ENCODE data around the gene GPHN.

DNA sequence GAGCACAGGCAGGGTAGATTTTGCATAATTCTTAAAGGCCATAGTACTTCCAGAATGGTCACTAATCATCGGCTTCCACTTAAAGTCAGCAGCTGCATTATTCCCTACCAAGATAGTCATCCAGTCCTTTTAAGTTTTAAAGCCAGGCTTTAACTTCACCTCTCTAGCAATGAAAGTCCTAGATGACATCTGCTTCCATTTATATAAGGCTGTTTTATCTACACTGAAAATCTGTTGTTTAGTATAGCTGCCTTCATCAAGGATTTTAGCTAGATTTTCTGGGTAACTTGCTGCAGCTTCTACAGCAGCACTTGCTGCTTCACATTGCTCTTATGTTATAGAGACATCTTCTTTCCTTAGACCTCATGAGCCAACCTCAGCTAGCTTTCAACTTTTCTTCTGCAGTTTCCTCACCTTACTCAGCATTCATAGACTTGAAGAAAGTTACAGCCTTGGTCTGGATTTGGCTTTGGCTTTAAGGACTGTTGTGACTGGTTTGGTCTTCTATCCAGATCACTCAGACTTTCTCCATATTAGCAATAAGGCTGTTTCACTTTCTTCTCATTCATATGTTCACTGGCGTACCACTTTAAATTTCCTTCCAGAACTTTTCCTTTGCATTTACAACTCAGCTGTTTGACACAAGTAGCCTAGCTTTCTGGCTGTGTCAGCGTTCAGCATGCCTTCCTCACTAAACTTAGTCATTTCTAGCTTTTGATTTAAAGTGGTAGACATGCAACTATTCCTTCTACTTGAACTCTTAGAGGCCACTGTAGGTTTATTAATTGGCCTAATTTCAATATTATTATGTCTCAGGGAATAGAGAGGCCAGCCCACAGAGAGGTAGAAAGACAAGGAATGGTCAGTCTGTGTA is 471.4 kb downstream of the GPHN start:
- TF ChIP-seq, protein P1, sequence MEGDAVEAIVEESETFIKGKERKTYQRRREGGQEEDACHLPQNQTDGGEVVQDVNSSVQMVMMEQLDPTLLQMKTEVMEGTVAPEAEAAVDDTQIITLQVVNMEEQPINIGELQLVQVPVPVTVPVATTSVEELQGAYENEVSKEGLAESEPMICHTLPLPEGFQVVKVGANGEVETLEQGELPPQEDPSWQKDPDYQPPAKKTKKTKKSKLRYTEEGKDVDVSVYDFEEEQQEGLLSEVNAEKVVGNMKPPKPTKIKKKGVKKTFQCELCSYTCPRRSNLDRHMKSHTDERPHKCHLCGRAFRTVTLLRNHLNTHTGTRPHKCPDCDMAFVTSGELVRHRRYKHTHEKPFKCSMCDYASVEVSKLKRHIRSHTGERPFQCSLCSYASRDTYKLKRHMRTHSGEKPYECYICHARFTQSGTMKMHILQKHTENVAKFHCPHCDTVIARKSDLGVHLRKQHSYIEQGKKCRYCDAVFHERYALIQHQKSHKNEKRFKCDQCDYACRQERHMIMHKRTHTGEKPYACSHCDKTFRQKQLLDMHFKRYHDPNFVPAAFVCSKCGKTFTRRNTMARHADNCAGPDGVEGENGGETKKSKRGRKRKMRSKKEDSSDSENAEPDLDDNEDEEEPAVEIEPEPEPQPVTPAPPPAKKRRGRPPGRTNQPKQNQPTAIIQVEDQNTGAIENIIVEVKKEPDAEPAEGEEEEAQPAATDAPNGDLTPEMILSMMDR (IDR thresholded peaks at IDR 0.05) = no peak
- TF ChIP-seq POLR2A (IDR thresholded peaks at IDR 0.05) = no peak

Measured in thyroid gland (tissue), 4 donors.